NCI-H748 treated with DMSO at 0.1 percent for 48 hours (cell line): ENCODE results near the gene GALNTL6.
"Not testable (repeated sequence)": the region's sequence is repeated elsewhere in the genome, so short reads cannot be mapped to it uniquely, and the experiment has no call there.

Experiments
- DNase-seq: peaks from one replicate; lab custom pipeline; 2025; lab: John Stamatoyannopoulos, UW

The GALNTL6 gene

DNA sequence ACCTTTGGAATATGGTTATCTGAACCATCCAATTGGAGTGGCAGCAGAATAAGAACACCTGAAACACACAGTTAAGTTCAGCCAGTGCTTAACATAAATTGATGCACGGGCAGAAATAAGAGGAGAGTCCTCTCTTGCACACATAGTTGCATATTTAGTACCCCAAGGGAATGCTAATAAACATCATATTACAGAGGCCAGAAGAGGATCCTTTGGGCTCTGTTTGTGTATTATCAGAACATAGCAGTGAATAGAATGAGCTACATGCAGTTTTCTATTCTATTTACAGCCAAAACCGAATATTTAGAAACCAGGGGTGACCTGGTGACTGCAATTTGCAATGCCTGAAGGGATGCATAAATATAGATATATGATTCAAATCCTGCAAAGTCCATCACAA lies 1054.6 kb downstream of the GALNTL6 start:
- DNase-seq: no peak

DNA sequence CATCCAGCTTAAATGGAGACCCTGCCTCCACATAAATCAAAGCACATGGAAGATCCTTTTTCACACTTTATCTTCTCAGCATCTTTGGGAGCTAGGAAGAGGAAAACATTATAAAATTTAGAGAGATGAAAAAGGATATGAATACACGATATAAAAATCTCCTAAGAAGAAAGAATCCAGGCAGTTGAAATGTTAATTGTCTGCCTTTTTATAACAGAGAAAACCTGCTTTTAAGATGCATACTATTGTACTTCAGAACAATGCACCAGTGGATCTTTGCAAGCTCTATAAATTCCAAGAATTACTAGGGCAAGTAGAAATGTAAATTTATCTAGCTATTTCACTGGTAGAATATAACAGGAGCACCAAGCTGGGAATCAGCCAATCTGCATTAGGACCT lies 1055.1 kb downstream of the GALNTL6 start:
- no peak for DNase-seq

DNA sequence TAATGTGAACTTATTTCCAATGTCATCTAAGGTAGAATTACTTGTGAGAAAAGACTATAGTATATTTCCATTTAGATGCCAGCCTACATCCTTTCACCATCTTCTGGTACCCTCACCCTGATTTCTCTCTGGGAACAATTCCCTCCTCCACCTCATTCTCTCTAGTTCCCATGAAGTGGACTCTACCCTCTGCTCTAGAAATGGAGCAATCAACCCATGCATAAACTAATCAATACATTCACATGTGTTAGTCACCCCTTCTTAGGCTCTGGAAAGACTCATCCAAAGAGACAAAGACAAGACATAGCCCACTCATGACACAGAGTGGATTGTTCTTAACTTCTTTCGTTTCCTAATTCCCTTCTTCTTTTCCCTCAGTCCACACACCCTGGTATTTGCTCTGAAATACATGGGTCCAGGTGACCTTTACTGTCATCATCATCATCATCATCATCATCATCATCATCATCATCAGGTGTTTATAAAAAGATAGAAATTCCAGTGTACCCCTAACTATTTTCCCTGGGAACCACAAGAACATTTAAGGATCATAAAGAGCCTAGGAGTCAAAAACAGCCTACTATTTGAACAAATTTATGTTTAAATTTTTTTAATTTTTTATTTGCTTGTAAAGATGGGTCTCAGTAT lies 1056.5 kb downstream of the GALNTL6 start:
- no peak for DNase-seq

DNA sequence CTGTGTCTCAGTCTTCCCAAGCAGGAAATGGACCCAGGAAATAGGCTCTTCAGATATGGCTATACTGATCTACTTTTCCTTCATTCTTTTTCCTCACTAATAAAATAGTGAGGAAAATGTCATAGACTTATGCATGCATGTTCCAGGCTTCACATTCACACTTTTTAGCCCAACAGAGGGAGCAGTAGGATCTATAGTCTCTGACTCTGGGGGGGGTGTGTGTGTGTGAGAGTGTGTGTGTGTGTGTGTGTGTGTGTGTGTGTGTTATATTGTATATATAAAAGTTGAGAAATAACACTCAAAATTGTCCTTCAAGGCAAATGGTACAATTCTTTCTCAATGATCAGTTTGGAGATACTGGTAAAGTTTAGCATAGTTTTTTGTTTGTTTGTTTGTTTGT lies 1058.2 kb downstream of the GALNTL6 start:
- DNase-seq: no peak

DNA sequence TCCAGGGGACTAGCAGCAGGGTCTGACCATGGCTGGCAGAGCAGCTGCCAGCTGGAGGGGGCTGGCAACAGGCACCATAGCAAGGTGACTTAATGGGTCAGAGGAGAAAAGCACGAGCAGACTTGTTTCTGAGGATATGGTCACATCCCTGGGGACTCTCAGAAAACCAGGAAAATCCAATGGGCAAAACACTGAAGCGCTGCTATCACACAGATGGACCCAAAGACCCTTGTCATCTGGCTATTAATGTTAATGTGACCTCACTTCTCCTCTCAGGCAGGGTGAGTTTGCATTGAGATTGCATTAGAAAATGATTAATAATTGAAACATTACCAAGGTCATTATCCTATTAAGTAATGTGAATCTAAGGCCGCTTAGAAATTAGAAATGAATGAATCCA lies 1061.7 kb downstream of the GALNTL6 start:
- no peak for DNase-seq

DNA sequence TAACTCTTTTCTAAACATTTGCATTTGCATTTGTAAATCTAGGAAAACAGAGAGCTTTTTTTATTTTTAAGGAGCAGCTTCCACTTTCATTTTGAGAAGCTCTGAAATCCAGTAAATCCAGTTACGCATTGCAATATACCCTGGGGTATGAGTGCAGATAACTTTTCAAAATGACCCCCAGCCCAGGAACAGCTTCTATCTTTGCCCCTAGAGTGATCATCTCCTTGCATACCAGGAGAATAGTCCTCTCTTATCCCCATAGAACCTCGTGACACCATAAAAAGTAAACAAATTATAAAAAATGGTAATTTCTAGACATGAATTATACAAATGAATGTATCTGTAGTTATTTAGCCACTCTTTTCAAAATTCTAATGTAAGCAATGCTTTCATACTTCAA lies 1063.2 kb downstream of the GALNTL6 start:
- DNase-seq: no peak

DNA sequence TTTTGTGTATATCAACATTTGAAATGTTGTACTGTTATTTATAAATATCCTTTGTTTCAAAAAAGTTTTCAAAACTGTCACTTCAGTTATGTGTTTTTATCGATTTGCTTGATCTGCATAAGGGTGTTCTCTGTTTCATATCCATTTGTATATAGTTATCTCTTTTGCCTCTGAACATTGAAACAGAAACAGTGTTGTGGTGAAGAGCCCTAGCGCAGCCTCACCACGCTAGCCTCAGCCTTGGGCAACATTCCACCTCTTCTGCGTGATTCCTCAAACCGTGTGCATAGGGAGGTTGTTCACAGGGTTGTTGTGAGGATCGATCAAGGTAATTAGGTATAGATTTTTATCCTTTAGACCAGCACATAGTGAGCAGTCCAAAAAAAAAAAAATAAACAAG lies 1068.4 kb downstream of the GALNTL6 start:
- no peak for DNase-seq

DNA sequence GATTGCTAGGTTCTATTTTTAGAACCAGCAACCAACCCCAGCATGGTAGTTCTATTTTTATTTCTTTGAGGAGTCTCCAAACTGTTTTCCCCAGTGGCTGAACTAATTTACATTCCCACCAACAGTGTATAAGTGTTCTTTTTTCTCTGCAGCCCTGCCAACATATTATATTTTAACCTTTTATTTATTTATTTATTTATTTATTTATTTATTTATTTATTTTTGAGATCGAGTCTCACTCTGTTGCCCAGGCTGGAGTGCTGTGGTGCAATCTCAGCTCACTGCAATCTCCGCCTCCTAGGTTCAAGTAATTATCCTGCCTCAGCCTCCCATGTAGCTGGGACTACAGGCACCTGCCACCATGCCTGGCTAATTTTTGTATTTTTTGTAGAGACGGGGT lies 1074.2 kb downstream of the GALNTL6 start:
- not testable (repeated sequence) for DNase-seq

DNA sequence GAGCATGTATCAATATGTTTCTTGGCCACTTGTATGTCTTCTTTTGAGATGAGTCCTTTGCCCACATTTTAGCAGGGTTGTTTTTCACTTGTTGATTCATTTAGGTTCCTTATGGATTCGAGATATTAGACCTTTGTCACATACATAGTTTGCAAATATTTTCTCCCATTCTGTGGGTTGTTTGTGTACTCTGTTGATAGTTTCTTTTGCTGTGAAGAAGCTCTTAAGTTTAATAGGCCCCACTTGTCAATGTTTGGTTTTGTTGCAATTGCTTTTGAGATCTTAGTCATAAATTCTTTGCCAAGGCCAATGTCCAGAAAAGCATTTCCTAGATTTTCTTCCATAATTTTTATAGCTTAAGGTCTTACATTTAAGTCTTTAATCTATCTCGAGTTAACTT lies 1074.8 kb downstream of the GALNTL6 start:
- no peak for DNase-seq

DNA sequence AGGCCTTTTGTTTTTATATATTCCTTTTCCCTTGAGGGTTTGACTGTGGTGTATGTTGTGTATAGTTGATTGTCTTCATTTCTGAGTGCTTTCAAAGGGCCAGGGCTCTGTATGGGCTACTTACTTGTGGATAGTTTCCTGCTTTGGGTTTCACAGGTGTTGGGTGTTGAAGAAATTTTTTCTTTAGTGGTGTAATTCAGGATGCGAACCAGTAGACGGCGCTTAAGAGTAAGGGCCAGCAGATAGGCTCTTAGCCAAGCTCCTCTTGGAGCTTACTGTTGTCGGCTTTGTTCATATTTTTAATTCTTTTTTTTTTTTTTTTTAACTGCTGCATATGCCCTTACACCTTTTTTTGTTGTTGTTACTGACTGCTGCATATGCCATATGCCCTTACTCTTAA lies 1079.1 kb downstream of the GALNTL6 start:
- DNase-seq: no peak

DNA sequence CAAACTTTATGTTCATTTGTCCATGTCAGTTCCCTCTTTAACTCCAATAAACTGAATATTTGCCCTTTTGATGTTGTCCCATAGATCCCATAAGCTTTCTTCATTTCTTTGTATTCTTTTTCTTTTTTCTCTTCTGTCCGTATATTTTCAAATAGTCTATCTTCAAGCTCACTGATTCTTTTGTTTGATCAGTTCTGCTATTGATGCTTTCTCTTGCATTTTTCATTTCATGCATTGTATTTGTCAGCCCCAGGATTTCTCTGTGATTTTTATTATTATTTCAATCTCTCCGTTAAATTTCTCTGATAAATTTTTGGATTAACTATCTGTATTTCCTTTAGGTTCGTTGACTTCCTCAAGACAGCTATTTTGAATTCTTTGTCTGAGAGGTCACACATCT lies 1082.5 kb downstream of the GALNTL6 start:
- no peak for DNase-seq

DNA sequence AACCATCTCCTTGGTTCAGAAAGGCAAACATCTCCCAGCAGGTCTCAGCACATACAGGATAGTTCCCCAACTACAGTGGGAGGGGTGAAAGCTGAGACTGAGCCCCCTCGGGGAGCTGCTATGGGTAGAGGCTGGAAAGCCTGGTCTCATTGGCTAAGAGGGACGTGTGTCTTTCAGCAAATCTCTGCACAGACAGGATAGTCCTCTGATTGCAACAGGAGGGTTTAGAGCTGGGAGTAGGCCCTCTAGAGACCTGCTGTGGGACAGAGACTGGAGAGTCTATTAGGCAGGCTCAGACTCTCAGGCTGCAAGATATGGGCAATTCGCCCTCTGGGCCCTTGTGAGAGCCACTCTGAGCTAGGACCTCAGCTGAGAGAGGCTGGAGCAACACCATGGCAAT lies 1083.8 kb downstream of the GALNTL6 start:
- no peak for DNase-seq

DNA sequence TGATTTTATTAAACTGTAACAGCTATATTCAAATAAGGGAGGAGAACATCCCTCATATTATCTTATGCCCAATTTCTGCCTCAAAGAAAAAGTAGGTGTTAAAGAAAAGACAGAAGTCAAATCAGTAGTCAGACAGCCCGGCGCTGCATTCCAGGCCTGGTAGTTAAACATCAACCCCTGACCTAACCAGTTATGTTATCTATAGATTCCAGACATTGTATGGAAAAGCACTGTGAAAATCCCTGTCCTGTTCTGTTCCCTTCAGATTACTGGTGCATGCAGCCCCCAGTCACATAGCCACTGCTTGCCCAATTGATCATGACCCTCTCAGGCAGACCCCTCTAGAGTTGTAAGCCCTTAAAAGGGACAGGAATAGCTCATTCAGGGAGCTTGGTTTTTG lies 1085.5 kb downstream of the GALNTL6 start:
- no peak for DNase-seq

DNA sequence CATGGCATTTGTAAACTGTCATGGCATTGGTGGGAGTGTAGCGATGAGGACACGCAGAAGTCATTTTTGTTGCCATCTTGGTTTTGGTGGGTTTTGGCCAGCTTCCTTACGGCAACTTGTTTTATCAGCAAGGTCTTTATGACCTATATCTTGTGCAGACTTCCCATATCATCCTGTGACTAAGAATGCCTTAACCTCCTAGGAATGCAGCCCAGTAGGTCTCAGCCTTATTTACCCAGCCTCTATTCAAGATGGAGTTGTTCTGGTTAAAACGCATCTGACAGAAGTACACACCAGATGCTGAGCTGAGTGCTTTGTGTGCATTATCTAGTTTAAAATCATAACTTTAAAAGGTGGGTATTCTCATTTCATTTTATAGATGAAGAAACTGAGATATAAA lies 1086.7 kb downstream of the GALNTL6 start:
- no peak for DNase-seq

DNA sequence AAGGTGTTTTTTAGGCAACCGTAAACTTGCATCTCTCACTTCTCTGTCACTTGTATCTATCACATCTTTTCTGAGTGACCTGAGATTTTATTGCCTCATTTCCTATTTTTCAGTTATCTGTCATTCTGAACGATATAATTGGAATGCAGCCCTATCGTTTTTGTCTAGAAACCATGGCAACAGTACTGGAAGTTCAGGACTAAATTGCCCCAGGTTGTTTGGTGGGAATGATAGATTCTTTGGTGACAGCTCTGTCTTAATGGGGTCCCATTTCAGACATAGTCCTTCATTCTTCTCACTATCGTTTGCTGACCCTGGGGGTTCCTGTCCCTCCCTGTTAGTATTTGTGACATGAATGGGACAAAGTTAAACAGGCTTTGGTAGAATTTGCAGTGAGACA lies 1087.7 kb downstream of the GALNTL6 start:
- DNase-seq: no peak

DNA sequence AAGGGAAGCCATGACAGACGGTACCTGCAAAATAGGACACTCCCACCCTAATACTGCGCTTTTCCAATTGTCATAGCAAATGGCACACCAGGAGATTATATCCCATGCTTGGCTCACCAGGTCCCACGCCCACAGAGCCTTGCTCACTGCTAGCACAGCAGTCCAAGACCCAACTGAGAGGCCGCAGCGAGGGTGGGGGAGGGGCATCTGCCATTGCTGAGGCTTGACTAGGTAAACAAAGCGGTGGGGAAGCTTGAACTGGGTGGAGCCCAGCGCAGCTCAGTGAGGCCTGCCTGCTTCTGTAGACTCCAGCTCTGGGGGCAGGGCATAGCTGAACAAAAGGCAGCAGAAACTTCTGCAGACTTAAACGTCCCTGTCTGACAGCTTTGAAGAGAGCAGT lies 1099.3 kb downstream of the GALNTL6 start:
- not testable (repeated sequence) for DNase-seq

DNA sequence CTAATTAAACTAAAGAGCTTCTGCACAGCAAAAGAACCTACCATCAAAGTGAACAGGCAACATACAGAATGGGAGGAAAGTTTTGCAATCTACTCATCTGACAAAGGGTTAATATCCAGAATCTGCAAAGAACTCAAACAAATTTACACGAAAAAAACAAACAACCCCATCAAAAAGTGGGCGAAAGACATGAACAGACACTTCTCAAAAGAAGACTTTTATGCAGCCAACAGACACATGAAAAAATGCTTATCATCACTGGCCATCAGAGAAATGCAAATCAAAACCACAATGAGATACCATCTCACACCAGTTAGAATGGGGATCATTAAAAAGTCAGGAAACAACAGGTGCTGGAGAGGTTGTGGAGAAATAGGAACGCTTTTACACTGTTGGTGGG lies 1104.2 kb downstream of the GALNTL6 start:
- DNase-seq: not testable (repeated sequence)

DNA sequence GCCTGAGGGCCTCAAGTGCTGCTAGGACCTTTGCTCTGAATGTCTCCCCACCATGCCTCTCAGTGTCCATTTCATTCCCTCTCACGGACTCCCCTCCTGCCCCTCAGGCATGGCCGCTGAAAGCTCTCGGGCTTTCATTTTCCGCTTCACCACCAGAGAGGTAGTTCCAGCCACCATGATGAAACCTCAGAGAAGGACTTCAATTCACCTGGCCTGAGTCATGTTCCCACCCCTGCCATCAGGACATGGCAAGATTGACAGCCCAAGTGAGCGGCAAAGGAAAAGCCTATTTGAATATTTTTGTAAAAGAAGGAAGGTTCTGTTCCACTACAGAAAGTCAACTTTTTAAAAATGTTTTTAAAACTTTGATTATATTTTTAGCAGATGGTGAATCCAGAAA lies 1106.1 kb downstream of the GALNTL6 start:
- no peak for DNase-seq

DNA sequence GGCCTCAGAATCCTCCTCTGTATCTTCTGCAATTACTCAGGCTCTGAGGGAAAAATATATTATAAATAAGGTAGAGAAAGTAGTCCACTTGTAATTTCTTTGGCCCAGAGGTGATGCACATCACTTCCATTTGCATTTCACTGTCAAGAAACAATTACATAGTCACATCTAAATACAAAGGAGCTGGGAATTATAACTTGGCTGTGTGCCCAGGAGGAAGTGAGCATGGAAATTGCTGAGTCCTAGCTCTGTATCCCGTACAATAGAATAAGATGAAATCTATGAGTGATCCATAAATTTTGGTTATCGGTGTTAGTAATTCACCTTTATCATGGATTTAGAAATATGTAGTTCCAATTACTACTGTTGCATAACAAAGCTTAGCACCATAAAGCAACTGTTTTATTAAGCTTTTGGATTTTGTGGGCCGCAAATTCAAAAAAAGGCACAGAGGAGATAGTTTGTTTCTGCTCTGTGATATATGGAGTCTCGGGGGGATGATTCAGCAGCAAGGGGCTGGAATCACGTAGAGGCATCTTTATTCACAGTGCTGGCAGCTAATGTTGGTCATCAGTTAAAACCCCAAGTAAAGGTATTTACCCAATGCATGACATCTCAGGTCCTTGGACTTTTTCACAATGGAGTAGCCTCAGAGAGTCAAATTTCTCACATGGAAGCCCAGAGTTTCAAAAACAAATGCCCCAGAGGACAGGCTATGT lies 1114.1 kb downstream of the GALNTL6 start:
- DNase-seq: peak; percentile 35

DNA sequence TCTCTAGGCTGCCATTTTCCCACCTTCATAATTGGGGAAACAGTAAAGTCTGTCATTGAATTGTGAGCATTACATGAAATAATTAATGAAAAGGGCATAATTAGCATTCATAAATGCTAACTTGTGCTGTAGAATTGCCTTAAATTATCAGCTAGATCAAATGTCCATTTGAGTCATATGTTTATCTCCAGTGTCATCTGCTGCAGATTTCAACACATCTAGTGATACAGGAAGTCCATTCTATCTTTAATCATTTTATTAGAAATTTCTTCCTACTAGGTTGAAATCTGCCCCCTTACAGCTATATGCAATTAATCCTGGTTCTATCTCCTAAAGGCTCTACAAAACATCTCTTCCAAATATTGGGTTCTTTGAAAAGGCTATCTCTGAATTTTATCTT lies 1115.1 kb downstream of the GALNTL6 start:
- DNase-seq: no peak

DNA sequence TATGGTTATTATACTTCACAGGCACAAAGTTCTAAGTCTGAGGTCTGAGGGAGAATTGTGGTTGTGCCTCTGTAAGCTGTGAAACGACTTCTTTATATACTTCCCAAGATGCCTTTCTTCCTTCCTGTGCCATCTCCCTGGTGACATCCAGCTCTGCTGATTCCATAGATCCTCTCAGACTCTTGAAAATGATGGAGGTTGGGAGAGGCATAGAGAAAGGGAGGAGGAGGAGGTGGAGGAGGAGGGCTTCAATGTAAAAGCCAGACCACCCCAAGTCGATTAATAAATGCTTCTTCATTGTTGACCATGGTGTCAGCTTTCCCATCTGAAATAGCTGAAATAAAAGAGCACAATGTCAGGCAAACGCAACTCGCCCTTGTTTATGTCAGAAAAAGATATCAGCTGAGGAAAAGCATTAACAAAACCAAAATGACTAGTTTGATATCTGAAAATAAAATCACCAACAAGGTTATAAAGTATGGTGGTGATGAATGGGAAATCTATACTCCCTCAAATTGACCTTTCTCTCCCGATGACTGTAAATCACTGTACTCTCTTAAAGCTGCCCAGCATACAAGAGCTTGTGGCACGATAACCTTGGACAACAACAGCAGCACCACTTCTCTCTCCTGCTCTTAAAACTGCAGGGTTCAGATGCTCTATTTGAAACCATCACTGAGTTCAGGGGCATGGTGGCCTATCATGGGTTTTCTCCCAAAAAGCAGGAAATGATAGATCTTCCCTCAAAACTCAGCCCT lies 1125.0 kb downstream of the GALNTL6 start:
- DNase-seq: no peak

DNA sequence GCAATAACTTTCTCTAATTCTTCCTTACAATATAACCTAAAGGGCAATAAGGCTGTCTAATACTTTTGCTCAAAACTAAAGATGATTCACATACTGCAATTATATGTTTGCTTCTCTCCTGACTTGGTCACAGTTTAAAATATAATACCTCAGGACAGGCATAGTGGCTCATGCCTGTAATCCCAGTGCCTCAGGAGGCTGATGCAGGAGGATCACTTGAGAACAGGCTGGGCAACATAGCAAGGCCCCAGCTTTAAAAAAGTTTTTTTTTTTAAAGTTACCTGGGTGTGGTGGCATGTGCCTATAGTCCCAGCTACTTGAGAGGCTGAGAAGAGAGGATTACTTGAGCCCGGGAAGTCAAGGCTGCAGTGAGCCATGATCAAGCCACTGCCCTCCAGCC lies 1125.7 kb downstream of the GALNTL6 start:
- no peak for DNase-seq

DNA sequence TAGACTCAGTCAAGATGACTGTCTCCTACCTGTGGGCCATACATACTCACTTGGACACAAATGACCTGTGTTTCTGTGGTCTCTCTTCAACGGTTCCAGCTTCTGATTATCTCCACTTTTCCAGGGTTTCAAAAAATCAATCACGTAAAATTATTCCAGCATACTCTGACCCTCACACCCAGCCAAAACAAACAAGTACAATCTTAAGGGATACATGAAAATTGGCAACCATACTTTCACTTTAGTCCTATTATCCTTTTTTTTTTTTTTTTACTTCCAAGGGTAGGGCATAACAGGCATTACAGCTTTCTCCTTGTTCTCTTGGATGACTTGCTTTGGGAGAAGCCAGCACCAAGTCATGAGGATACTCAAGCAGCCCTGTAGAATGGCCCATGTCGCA lies 1129.6 kb downstream of the GALNTL6 start:
- no peak for DNase-seq
